ENCODE results near the gene MAP3K20.

The MAP3K20 gene

GRCh38 chr2:173076581-173077345 is 1.1 kb downstream of the MAP3K20 start:
- H3K27ac ChIP-seq: peak overlapping the region; percentile 95
- DNase-seq: no peak
- H3K4me3 ChIP-seq (ENCODE audit: low read depth, low read length): peak overlapping the region; percentile 78

GRCh38 chr2:173077506-173078177 is 2.0 kb downstream of the MAP3K20 start:
- peak overlapping the region; percentile 95 for H3K27ac ChIP-seq
- no peaks in the 10 kb centered on the region for H3K36me3 ChIP-seq (replicated peaks)
- no peak for TF ChIP-seq CTCF (IDR thresholded peaks at IDR 0.05; ENCODE audit: low read depth, low read length, missing control alignments)

More at GRCh38 chr2:173076581-173077345, 1.1 kb downstream of the MAP3K20 start:
- no peak for TF ChIP-seq CTCF (IDR thresholded peaks at IDR 0.05; ENCODE audit: low read depth, low read length, missing control alignments)
- in situ Hi-C loops (cut with HindIII; ENCODE audit: low pct_ligation_motif_present, low sequenced_read_pairs): no loop called here
- no peaks in the 10 kb centered on the region for H3K36me3 ChIP-seq (replicated peaks)
- H3K27me3 ChIP-seq (replicated peaks): no peaks in the 10 kb centered on the region

GRCh38 chr2:173079141-173079540 is 3.5 kb downstream of the MAP3K20 start:
- Histone ChIP-seq H3K27me3 (replicated peaks) (no peaks in the 10 kb centered on the region), H3K36me3 (replicated peaks) (no peaks in the 10 kb centered on the region), H3K27ac (peak overlapping the region; percentile 95), H3K4me3 (ENCODE audit: low read depth, low read length) (no peak overlapping the region)
- in situ Hi-C loops (cut with HindIII; ENCODE audit: low pct_ligation_motif_present, low sequenced_read_pairs): no loop called here
- TF ChIP-seq CTCF (IDR thresholded peaks at IDR 0.05; ENCODE audit: low read depth, low read length, missing control alignments): no peak
- no peak for DNase-seq

More at GRCh38 chr2:173077506-173078177, 2.0 kb downstream of the MAP3K20 start:
- Histone ChIP-seq H3K4me3 (ENCODE audit: low read depth, low read length) (peak overlapping the region; percentile 78), H3K27me3 (replicated peaks) (no peaks in the 10 kb centered on the region)
- no peak for DNase-seq
- in situ Hi-C loops (cut with HindIII; ENCODE audit: low pct_ligation_motif_present, low sequenced_read_pairs): no loop called here

- peak; percentile 87 for DNase-seq
These were observed 4.6 kb downstream of the MAP3K20 start for GRCh38 chr2:173079973-173080860.

More at GRCh38 chr2:173079973-173080860, 4.6 kb downstream of the MAP3K20 start:
- Histone ChIP-seq H3K27ac (peak overlapping the region; percentile 95), H3K27me3 (replicated peaks) (no peaks in the 10 kb centered on the region), H3K4me3 (ENCODE audit: low read depth, low read length) (no peak overlapping the region), H3K36me3 (replicated peaks) (no peaks in the 10 kb centered on the region)
- in situ Hi-C loops (cut with HindIII; ENCODE audit: low pct_ligation_motif_present, low sequenced_read_pairs): no loop called here
- no peak for TF ChIP-seq CTCF (IDR thresholded peaks at IDR 0.05; ENCODE audit: low read depth, low read length, missing control alignments)

Data from brain microvascular endothelial cell (primary cell).